SK-N-MC (cell line): ENCODE results near the gene GOLPH3.
A peak's percentile ranks its signal among the peaks of the same experiment; 100 is the strongest.

Experiments
- DNase-seq: peaks from one replicate; pipeline ENCODE4 v3.0.0-alpha.2; 2011; ENCODE audit warnings: low read depth, low spot score
- H3K27ac ChIP-seq: fragments of 200-600 bp; sonication (generic); 2 replicates; pipeline ENCODE4 v1.5.1; 2016; ENCODE audit warnings: mixed run types
- H3K36me3 ChIP-seq: fragments of 200-600 bp; sonication (generic); 2 replicates; pipeline ENCODE4 v1.6.1; 2017; ENCODE audit warnings: antibody characterized with exemption, low read length, mixed read lengths; ENCODE audit not compliant: insufficient read depth
- H3K4me3 ChIP-seq: fragments of 200-600 bp; sonication (generic); 2 replicates; pipeline ENCODE4 v1.5.1; 2016
- H3K9ac ChIP-seq: fragments of 200-600 bp; sonication (generic); 2 replicates; pipeline ENCODE4 v1.8.0; 2017; ENCODE audit warnings: mixed run types, mixed read lengths; ENCODE audit not compliant: insufficient read length
- H3K9me3 ChIP-seq: fragments of 200-600 bp; sonication (generic); 2 replicates; pipeline ENCODE4 v1.6.1; 2017; ENCODE audit warnings: low read depth, mild to moderate bottlenecking, antibody characterized with exemption, low read length, moderate library complexity, mixed read lengths
- EZH2 ChIP-seq: fragments of 200-600 bp; sonication (generic); IDR thresholded peaks from one replicate; pipeline ENCODE4 v1.6.1; 2017; ENCODE audit warnings: antibody characterized with exemption
- FOXP2 ChIP-seq: optimal IDR thresholded peaks from 2 replicates; pipeline ENCODE3; 2011; ENCODE audit warnings: mild to moderate bottlenecking, moderate library complexity; ENCODE audit not compliant: insufficient read depth; ENCODE audit errors: extremely low read length, control extremely low read depth
- POLR2AphosphoS5 ChIP-seq: IDR thresholded peaks from 2 replicates; pipeline ENCODE4 v1.6.1; 2012; ENCODE audit warnings: mild to moderate bottlenecking, low read depth, low read length, borderline replicate concordance

GOLPH3 gene

DNA sequence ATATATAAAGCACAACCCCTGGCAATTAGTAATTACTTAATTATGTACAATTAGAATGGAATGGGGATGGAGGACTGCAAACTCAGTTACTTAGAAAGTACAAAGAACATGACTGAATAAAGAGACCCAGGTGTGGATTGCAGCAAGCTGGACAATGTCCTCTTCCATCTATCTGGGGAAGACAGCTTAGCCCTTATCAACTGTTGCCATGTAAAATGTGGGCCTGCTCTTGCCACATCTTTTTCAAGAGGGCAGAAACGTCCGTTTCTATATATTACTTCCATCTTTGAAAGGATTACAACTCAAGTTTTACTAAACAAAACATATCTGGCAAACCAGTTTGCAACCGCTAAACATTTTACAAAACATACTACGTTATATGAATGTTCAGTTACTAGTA is 26.2 kb downstream of the GOLPH3 start:
- Histone ChIP-seq H3K9ac (no peak overlapping the region), H3K4me3 (no peak overlapping the region), H3K36me3 (peaks cover 11% of the 10 kb centered on the region), H3K27ac (no peak overlapping the region), H3K9me3 (no peaks in the 10 kb centered on the region)
- no peak for TF ChIP-seq POLR2AphosphoS5
- TF ChIP-seq FOXP2, result no peak
- TF ChIP-seq EZH2, result no peak
- DNase-seq, result no peak

DNA sequence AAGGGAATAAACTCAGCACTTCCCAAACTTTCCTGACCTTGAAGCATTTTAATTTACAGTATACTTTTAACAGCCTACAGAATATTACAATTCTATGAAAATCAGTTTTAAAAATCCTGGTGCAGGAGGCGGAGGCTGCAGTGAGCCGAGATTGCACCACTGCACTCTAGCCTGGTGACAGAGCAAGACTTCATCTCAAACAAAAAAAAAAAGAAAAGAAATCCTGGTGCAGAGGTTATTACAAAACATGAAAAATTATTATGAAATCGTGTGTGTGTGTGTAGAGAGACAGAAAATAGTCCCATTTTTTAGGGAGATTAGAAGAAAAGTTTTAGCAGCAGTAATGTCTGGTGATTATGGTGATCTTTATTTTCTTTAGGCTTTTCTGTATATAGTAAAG is 26.9 kb downstream of the GOLPH3 start:
- TF ChIP-seq POLR2AphosphoS5 (no peak), FOXP2 (no peak), EZH2 (no peak)
- H3K36me3 ChIP-seq, result peaks cover 11% of the 10 kb centered on the region
- no peak overlapping the region for H3K9ac ChIP-seq
- H3K27ac ChIP-seq, result no peak overlapping the region; the same call in 1 of the 2 replicates
- H3K4me3 ChIP-seq, result no peak overlapping the region
- no peaks in the 10 kb centered on the region for H3K9me3 ChIP-seq
- DNase-seq, result no peak

DNA sequence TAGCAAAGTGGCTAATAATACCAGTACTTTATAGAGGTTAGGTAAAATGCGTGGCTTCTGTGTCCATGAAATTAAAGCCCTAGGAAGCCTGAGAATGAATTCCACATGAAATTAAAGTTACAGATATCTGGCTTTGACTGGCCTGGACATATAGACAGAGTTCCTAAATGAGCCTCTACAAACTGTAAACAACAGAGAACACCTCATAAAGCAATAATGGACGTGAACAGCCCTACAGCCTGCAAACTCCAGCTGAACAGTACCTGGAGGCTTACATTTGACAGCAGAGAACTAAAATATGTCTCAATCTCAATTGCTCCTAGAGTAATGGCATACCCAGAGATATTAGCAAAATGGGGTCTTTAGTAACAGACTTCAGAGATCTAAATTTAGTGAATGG is 28.7 kb downstream of the GOLPH3 start:
- TF ChIP-seq EZH2 (no peak), POLR2AphosphoS5 (no peak), FOXP2 (no peak)
- Histone ChIP-seq H3K27ac (no peak overlapping the region), H3K9ac (no peak overlapping the region), H3K4me3 (no peak overlapping the region), H3K9me3 (no peaks in the 10 kb centered on the region), H3K36me3 (peaks cover 11% of the 10 kb centered on the region)
- DNase-seq, result no peak

DNA sequence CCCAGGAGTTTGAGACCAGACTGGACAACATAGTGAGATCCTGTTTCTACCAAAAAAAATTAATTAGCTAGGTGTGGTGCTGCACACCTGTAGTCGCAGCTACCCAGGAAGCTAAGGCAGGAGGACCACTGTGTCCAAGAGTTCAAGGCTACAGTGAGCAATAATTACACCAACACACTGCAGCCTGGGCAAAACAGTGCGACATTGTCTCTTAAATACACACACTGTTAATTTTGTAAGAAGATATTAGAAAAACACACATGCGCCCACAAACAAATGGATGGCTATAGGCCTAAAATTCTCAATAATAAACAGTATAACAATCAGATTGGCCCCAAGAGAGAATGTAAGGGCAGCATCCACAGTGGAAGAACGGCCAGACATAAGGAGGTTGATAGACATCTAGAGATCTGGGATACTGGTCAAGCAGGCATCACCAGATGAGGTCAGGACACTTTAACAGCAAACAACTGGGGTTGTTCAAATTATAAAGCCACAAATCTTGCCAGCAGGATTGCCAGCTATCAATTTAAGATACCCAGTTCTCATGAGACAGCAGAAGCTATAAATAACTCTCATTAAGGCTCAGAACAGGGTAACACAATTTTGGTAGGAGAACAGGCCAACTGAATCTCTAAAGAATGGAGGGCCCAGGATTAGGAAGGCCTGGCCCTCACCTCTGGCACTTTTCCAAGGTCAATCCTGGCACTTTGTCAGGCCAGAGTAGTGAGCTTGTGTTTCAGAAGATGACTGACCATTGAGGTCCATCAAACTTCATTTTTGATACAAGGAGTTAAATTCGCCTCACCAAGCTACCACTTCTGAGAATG is 29.5 kb downstream of the GOLPH3 start:
- H3K9ac ChIP-seq, result no peak overlapping the region
- no peak for DNase-seq
- H3K27ac ChIP-seq, result no peak overlapping the region
- no peak overlapping the region for H3K4me3 ChIP-seq
- no peaks in the 10 kb centered on the region for H3K9me3 ChIP-seq
- no peak for TF ChIP-seq POLR2AphosphoS5
- TF ChIP-seq EZH2, result no peak
- TF ChIP-seq FOXP2, result no peak
- peaks cover 15% of the 10 kb centered on the region for H3K36me3 ChIP-seq

DNA sequence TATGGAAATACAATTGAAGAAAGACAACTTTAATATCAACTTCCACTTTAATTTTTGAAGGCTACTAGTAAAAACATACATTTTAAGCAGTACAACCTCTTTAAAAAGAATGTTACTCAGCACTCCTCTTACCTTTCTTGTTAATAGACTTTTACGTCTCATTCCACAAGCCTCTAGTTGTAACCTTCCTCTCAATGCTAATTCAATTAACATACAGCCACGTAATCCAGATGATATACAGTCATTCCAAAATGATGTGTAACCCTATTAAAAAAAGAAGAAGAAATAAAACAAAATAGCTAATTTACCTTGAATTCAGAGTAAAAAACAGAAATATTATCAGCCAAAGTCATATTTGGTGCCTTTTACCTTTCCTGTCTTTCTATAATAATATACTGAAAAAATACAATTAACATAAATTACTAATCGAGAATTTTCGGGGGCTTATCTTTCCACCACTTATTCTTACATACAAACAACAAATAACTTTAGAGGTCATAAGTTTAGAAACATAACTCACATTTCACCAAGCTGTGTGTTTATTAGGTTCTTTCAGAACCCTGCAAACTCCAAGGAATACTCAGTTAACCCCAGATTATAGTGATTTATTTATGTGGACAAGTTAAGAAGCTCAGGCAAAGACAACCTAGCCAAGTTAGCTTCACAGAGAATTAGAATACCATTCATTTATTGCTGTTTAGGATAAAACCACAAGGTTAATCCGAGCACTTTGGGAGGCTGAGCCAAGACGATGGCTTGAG is 30.3 kb downstream of the GOLPH3 start:
- TF ChIP-seq EZH2 (no peak), POLR2AphosphoS5 (no peak), FOXP2 (no peak)
- Histone ChIP-seq H3K9me3 (no peaks in the 10 kb centered on the region), H3K9ac (no peak overlapping the region), H3K27ac (no peak overlapping the region), H3K4me3 (no peak overlapping the region), H3K36me3 (peaks cover 17% of the 10 kb centered on the region)
- DNase-seq, result no peak

DNA sequence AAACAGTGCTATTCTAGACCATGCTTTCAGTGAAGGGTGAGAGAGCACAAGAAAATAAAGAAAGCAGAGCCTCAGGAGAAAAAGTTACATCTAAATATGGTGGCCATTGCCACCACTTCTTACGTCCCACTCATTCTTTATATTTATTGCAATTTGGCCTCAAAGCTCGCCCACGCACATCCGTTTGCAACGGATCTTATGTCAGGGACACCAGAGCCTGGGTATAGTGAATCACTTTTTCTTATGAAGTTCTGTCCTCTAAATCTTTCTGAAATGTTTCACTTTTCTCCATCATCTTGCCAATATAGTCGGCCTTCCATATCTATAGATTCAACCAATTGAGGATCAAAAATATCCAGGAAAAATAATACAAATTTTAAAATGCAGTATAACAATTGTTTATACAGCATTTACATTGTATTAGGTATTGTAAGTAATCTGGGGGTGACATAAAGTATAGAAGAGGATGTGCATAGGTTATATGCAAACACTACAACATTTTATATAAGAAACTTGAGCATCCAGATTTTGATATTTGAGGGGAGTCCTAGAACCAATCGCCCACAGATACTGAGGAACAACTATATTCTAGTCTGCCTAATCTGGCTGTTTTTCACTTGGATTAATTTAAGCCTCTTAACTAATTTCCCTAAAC is 35.2 kb downstream of the GOLPH3 start:
- Histone ChIP-seq H3K27ac (no peak overlapping the region), H3K4me3 (no peak overlapping the region), H3K9ac (no peak overlapping the region), H3K36me3 (peaks cover 33% of the 10 kb centered on the region), H3K9me3 (no peaks in the 10 kb centered on the region)
- DNase-seq, result peak; percentile 28
- no peak for TF ChIP-seq FOXP2
- no peak for TF ChIP-seq EZH2
- TF ChIP-seq POLR2AphosphoS5, result no peak; the same call in 1 of the 2 replicates

DNA sequence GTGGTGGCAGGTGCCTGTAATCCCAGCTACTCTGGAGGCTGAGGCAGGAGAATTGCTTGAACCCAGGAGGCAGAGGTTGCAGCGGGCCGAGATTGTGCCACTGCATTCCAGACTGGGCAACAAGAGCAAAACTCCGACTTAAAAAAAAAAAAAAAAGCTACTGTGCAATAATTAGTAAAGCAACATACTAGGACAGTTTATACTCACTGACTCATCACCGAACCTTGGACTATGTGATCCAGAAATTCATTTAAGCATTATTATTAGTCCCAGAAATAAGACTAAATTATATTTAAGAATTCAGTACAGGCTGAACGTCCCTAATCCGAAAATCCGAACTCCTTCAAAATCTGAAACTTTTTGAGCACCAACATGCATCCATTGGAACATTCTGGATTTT is 37.8 kb downstream of the GOLPH3 start:
- no peak for DNase-seq
- H3K9me3 ChIP-seq, result no peaks in the 10 kb centered on the region
- no peak for TF ChIP-seq POLR2AphosphoS5
- no peak for TF ChIP-seq FOXP2
- TF ChIP-seq EZH2, result no peak
- peaks cover 48% of the 10 kb centered on the region for H3K36me3 ChIP-seq
- no peak overlapping the region for H3K27ac ChIP-seq
- no peak overlapping the region for H3K4me3 ChIP-seq
- H3K9ac ChIP-seq, result no peak overlapping the region

DNA sequence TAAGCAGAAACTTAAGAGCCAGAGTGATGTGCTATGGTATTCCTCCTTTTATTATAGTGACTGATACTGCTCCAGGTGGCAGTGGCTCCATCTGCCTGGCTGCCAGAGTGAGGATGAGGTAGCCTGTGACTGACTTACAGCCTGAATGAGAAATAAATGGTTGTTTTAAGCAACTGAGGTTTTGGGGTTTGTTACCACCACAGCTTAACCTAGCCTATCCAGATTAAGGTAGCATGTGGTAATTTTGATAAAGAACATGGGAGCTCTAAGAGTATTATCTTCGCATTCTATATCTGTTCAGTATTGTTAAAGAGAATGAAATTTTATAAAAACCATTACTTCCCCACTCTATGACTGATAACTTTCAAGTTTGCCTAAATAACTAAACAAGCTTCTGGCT is 39.0 kb downstream of the GOLPH3 start:
- H3K36me3 ChIP-seq, result peaks cover 48% of the 10 kb centered on the region
- no peak overlapping the region for H3K27ac ChIP-seq
- H3K4me3 ChIP-seq, result no peak overlapping the region
- H3K9ac ChIP-seq, result no peak overlapping the region
- TF ChIP-seq EZH2 (no peak), POLR2AphosphoS5 (no peak), FOXP2 (no peak)
- no peak for DNase-seq
- no peaks in the 10 kb centered on the region for H3K9me3 ChIP-seq
